ENCODE measurements around the gene MPG.
"Not testable (repeated sequence)": the region's sequence is repeated elsewhere in the genome, so short reads cannot be mapped to it uniquely, and the experiment has no call there.

The MPG gene

DNA sequence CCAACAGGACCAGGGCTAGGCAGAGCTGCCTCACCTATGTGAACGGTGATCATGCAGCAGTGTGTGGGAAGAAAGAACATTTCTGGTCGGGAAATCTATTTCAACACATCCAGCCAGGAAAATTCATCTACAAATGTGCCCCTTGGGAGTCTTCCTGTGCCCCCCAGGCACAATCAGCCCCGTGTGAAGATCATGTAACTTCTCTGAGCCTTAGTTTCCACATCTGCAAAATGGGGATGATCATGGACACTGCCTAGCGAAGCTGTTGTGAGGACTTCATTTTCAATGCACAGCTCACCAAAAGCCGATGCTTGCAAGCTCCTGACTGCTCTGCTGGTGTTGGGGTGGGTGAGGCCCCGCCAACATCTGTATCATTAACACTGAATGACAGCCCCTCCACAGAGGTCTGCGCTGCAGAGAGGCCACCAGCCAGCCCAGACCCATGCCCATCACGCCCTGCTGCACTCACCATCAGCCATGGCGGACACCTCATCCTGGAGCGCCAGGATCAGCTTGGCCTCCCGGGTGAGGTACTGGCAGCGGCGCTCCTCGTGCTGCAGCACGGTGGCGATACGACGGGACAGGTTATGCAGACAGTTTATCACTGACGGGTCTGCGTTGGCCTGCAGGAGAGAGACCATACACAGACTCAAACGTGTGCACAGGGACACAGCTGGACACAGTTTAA is 34.3 kb downstream of the MPG start:
- DNase-seq (ENCODE audit: low read depth) = no peak

GRCh38 chr16:114327-114726 is 36.3 kb downstream of the MPG start:
- no peak for DNase-seq (ENCODE audit: low read depth)

DNA sequence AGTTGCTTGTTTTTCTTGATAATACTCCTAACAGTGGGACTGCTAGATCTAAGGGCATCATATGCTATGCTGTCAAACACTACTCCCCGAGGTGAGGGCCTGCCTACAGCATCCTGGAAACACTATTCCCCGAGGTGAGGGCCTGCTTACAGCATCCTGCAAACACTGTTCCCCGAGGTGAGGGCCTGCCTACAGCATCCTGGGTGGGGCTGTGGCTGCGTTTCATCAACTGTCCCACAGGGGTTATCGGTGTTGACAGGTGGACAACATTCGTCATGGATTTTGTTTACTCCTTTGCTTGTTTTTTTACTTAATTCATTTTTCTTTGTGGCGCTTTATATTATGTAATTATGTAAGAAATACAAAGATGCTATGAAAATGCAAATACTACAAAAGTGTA is 38.0 kb downstream of the MPG start:
- no peak for DNase-seq (ENCODE audit: low read depth)

DNA sequence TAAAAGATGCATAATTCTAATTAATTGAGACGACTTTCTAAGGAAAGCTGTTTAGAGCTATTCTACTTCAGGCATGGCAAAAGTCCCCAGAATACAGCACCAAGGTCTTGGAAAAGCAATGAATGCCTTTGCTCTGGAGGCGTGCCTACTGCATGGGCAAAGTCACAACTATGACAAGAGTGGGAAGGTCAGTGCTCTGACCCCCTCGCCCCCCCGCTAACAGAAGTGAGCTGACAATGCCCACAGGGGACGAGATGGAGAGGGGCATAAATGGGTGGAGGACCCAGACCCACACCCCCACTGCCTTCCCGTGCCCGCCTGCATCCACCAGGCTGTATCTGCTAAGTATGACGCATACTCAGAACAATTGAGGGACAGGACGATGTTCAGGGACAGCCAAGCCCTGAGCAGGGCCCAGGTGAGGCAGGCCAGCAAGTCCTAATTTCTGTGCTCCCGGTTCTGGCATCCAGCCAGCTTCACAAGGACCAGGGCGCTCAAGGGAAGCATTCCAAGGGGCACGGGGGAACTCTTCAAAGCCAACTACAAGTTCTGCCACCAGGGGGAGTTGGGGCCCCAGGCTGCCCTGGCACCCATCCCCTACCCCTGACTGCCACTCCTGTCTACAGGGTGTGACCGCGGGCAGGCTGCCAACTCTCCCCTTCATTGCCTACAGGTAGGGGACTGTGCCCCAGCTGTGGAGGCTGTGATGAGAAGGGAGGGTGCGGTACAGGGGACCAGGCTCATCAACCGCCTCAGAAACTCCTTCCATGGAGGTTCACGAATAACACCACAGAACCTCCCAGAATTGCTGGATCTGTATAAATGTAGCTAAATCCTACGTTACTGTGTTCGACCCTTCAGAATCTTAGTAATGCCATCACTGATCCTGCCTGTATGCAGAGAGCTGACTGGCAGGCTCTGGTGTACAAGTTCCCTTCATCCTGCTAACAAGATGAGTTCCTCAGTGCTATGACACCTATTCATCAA is 39.6 kb downstream of the MPG start:
- peak; percentile 29 for DNase-seq (ENCODE audit: low read depth)

- no peak for DNase-seq (ENCODE audit: low read depth)
Observed at GRCh38 chr16:118857-119256, 40.8 kb downstream of the MPG start.

DNA sequence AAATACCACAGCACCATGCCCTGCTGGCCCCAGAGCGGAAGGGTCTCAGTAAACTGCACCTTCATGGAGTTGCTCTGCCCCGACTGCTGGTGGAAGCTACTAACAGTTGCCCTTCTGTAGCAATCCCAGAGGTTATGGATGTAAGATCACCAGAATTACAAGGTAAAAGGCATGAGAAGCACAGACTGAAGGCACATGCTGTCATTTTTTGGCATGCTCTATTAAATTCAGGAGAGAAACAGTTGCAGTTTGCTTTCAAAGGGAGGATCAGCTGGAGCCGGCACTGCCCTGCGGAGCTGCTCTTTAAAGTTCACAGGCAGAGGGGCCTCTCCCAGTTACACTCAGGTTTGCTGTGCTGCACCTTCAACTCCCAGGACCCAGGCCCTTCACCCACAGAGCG is 41.3 kb downstream of the MPG start:
- no peak for DNase-seq (ENCODE audit: low read depth)

DNA sequence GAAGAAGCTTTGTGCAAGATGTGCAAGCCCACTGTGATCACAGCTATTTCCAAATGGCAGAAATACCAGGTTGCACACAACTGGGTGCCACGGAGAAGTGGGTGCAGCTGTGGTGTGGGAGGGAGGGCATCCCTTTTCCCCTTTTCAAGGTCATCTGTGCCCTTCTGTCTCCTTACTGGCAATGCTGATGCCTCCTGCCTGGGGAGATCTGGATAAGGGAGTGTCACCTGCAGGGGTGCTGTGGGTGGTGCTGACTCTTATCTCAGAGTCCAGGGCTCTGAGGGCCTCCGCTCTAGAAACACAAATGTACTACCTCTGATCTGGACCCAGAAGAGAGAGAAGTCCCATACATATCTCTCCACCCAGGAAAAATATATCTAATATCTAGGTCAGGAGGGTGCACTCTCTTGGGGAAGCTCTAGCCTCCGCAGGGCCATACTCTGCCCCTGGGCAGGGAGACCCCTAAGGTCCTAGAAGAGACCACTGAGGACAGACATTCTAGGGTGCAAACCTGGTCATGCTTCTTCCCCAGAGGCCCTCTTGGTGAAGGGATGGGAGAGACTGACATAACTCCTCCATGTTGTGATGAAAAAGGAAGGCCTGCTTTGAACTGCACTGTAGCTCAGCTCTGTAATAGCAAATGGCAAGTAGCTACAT is 41.9 kb downstream of the MPG start:
- no peak for DNase-seq (ENCODE audit: low read depth)

- no peak for DNase-seq (ENCODE audit: low read depth)
Observed at GRCh38 chr16:120756-121155, 42.7 kb downstream of the MPG start.

- no peak for DNase-seq (ENCODE audit: low read depth)
Observed at GRCh38 chr16:122361-122760, 44.3 kb downstream of the MPG start.

GRCh38 chr16:123558-124350 is 45.7 kb downstream of the MPG start:
- not testable (repeated sequence) for DNase-seq (ENCODE audit: low read depth)

DNA sequence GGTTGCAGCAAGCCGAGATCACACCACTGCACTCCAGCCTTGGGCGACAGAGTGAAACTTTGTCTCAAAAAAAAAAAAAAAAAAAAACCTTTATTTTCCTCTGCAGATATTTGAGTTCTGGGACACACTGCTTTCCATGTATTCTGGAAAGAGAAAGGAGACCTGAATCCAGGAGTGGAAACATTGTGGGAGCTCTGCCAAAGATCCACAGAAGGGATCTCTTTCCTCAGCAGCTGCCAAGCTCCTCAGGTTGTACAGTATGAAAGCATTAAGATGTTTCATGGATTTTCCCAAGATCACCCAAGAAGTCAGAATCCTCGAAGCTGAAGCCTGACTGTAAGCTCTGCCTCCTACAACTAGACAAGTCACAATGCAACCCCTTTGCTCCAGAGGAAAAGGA is 47.0 kb downstream of the MPG start:
- no peak for DNase-seq (ENCODE audit: low read depth)

- DNase-seq (ENCODE audit: low read depth) = no peak
Observed at GRCh38 chr16:129075-129474, 51.0 kb downstream of the MPG start.

- no peak for DNase-seq (ENCODE audit: low read depth)
Observed at GRCh38 chr16:130533-131173, 52.6 kb downstream of the MPG start.

DNA sequence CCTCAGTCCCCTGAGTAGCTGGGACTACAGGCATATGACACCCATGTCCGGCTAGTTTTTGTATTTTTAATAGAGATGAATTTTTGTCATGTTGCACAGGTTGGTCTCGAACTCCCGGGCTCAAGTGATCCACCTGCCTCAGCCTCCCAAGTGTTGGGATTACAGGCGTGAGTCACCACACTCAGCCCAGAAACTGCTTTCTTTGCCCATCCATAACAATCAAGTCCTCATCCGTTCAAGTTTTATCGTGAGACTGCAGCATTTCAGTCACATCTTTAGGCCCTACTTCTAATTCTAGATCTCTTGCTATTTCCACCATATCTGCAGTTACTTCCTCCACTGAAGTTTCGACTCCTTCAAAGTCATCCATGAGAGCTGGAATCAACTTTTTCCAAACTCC is 54.1 kb downstream of the MPG start:
- no peak for DNase-seq (ENCODE audit: low read depth)

- DNase-seq (ENCODE audit: low read depth) = no peak
Observed at GRCh38 chr16:133716-134115, 55.7 kb downstream of the MPG start.
